GM19438 (cell line): ENCODE measurements around the gene DHFR.

ENCODE experiments used
- ATAC-seq: cut with Tn5 transposase; IDR thresholded peaks from one replicate; pipeline ENCODE4 v1.9.1; 2021; ENCODE audit warnings: low read depth; ENCODE audit not compliant: unreplicated experiment

The DHFR gene

GRCh38 chr5:80656425-80656824, 1.6 kb upstream of the DHFR start:
- ATAC-seq, result no peak

- no peak for ATAC-seq
Measured at GRCh38 chr5:80655231-80655774, 520 bp upstream of the DHFR start.

- ATAC-seq, result peak; percentile 2
Measured at GRCh38 chr5:80654054-80654390, 761 bp downstream of the DHFR start.

- ATAC-seq, result no peak
Measured at GRCh38 chr5:80653502-80653901, 1.3 kb downstream of the DHFR start.

GRCh38 chr5:80646926-80647325, 7.9 kb downstream of the DHFR start:
- ATAC-seq, result no peak

- ATAC-seq, result no peak
Measured at GRCh38 chr5:80644900-80645299, 9.9 kb downstream of the DHFR start.

GRCh38 chr5:80641353-80641752, 13.4 kb downstream of the DHFR start:
- no peak for ATAC-seq

- ATAC-seq, result no peak
Measured at GRCh38 chr5:80634193-80634592, 20.6 kb downstream of the DHFR start.

- no peak for ATAC-seq
Measured at GRCh38 chr5:80632700-80633099, 22.1 kb downstream of the DHFR start.

GRCh38 chr5:80631278-80632259, 23.2 kb downstream of the DHFR start:
- ATAC-seq, result no peak

GRCh38 chr5:80629281-80629680, 25.5 kb downstream of the DHFR start:
- ATAC-seq, result no peak

GRCh38 chr5:80625230-80625629, 29.6 kb downstream of the DHFR start:
- no peak for ATAC-seq

GRCh38 chr5:80623999-80624398, 30.8 kb downstream of the DHFR start:
- ATAC-seq, result no peak

- ATAC-seq, result no peak
Measured at GRCh38 chr5:80622756-80623155, 32.0 kb downstream of the DHFR start.

GRCh38 chr5:80620211-80620610, 34.6 kb downstream of the DHFR start:
- no peak for ATAC-seq

- no peak for ATAC-seq
Measured at GRCh38 chr5:80619086-80619485, 35.7 kb downstream of the DHFR start.

GRCh38 chr5:80618438-80618837, 36.3 kb downstream of the DHFR start:
- no peak for ATAC-seq

- no peak for ATAC-seq
Measured at GRCh38 chr5:80615266-80615914, 39.4 kb downstream of the DHFR start.

GRCh38 chr5:80609692-80610091, 45.1 kb downstream of the DHFR start:
- no peak for ATAC-seq

- ATAC-seq, result no peak
Measured at GRCh38 chr5:80608731-80609130, 46.1 kb downstream of the DHFR start.

GRCh38 chr5:80607832-80608231, 47.0 kb downstream of the DHFR start:
- peak; percentile 88 for ATAC-seq

- ATAC-seq, result no peak
Measured at GRCh38 chr5:80607343-80607742, 47.4 kb downstream of the DHFR start.
